RWPE2 (cell line): ENCODE results near the gene BCL11B.

Experiments used
- ATAC-seq: fragments of 200-7000 bp; cut with Tn5 transposase; 3 replicates; pipeline ENCODE4 v1.9.1; 2021; ENCODE audit warnings: low read depth
- DNase-seq: peaks from one replicate; pipeline ENCODE4 v3.0.0-alpha.2; 2020; ENCODE audit warnings: low spot score
- H3K27ac ChIP-seq: fragments of 450-650 bp; 2 replicates; pipeline ENCODE4 v1.5.1; 2017; ENCODE audit warnings: mild to moderate bottlenecking; ENCODE audit not compliant: poor library complexity, severe bottlenecking
- H3K27me3 ChIP-seq: fragments of 250-450 bp; sonication (Bioruptor Pico); 2 replicates; pipeline ENCODE4 v1.5.1; 2021; ENCODE audit warnings: mild to moderate bottlenecking, moderate library complexity; ENCODE audit not compliant: insufficient read depth, poor library complexity, severe bottlenecking
- H3K36me3 ChIP-seq: fragments of 250-450 bp; sonication (Bioruptor Pico); 2 replicates; pipeline ENCODE4 v1.5.1; 2020; ENCODE audit warnings: low read depth, mild to moderate bottlenecking, moderate library complexity
- H3K4me1 ChIP-seq: fragments of 250-450 bp; sonication (Bioruptor Pico); 2 replicates; pipeline ENCODE4 v1.5.1; 2021; ENCODE audit warnings: mild to moderate bottlenecking, moderate library complexity; ENCODE audit not compliant: insufficient read depth, poor library complexity, severe bottlenecking
- H3K4me3 ChIP-seq: fragments of 250-450 bp; sonication (Bioruptor Pico); 2 replicates; pipeline ENCODE4 v1.5.1; 2021; ENCODE audit warnings: mild to moderate bottlenecking, moderate library complexity; ENCODE audit not compliant: severe bottlenecking
- H3K9me3 ChIP-seq: fragments of 250-450 bp; sonication (Bioruptor Pico); 2 replicates; pipeline ENCODE4 v1.5.1; 2021; ENCODE audit warnings: mild to moderate bottlenecking, moderate library complexity; ENCODE audit not compliant: severe bottlenecking
- TF ChIP-seq, protein P1 (sequence below): fragments of 450-650 bp; IDR thresholded peaks from one replicate; pipeline ENCODE4 v1.5.1; 2017; ENCODE audit warnings: mild to moderate bottlenecking, moderate library complexity; ENCODE audit not compliant: poor library complexity, severe bottlenecking

The BCL11B gene

DNA sequence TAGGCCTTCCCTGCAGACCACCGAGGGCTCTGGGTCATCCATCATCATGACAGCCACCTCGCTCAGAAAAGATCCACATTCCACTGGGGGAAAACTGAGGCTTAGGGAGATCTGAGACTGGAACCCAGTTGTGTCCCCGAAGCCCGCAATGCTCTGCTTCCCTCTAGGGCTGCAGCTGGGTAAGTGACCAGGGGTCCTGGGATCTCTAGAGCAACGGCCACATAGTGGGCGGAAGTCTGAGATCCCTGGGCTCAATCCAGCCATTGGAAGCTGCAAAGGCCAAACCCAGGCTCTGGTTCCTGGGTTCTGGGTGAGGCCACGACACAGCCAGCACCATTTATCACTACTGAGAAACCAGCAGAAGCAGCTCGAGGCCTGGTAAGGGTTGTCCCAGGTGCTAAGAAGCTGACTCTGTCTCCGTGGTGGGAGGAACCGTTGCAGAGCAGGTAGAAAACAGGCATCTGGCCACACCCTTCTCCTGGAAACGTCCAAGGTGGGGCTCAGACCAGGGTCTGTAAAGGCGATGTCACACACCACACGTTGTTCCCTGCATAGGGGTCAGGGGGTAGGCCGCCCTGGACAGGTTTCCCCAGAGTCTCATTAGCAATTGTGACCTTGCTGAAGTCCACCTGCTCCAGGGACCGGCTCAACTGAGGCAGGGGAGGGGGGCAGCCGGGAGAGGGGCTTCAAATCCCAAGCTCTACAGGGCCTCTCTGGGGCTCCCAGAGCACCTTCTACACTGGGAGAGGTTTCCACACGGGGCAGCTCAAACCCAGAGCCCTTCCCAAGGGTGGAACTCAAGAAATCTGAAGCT lies 38.6 kb downstream of the BCL11B start:
- no peaks in the 10 kb centered on the region for H3K4me1 ChIP-seq
- peak; percentile 43 for DNase-seq
- H3K27ac ChIP-seq = no peak overlapping the region
- H3K9me3 ChIP-seq = peaks cover 2% of the 10 kb centered on the region
- H3K27me3 ChIP-seq = no peaks in the 10 kb centered on the region
- TF ChIP-seq, protein P1, sequence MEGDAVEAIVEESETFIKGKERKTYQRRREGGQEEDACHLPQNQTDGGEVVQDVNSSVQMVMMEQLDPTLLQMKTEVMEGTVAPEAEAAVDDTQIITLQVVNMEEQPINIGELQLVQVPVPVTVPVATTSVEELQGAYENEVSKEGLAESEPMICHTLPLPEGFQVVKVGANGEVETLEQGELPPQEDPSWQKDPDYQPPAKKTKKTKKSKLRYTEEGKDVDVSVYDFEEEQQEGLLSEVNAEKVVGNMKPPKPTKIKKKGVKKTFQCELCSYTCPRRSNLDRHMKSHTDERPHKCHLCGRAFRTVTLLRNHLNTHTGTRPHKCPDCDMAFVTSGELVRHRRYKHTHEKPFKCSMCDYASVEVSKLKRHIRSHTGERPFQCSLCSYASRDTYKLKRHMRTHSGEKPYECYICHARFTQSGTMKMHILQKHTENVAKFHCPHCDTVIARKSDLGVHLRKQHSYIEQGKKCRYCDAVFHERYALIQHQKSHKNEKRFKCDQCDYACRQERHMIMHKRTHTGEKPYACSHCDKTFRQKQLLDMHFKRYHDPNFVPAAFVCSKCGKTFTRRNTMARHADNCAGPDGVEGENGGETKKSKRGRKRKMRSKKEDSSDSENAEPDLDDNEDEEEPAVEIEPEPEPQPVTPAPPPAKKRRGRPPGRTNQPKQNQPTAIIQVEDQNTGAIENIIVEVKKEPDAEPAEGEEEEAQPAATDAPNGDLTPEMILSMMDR = no peak
- H3K4me3 ChIP-seq = no peak overlapping the region
- ATAC-seq = no peak
- H3K36me3 ChIP-seq = no peaks in the 10 kb centered on the region

DNA sequence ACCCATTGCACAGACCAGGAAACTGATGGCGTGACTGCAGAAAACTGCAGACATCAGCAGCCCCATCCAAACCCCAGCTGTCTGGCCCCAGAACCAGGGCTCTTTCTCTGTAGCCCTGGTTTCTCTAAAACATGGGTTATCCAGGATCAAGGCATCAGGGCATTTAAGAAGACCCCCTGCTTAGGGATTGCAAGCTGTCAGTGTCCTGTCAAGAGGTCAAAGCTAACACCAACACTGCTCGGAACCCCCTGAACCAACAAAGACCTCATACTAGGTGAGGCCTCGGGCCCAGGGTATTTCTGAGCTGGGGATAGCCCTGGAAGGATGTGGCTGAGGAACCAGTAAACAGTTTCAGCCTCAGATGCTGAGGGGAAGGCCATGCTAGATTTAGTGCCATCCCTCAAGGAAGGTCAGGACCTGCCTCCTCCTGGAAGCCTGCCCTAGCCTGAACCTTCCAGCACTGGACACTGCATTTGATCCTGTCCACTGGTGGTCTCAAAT lies 39.2 kb downstream of the BCL11B start:
- peaks cover 2% of the 10 kb centered on the region for H3K9me3 ChIP-seq
- H3K27ac ChIP-seq = no peak overlapping the region
- no peaks in the 10 kb centered on the region for H3K4me1 ChIP-seq
- TF ChIP-seq, protein P1 = no peak
- no peaks in the 10 kb centered on the region for H3K27me3 ChIP-seq
- no peaks in the 10 kb centered on the region for H3K36me3 ChIP-seq
- no peak overlapping the region for H3K4me3 ChIP-seq
- DNase-seq = no peak
- no peak for ATAC-seq

DNA sequence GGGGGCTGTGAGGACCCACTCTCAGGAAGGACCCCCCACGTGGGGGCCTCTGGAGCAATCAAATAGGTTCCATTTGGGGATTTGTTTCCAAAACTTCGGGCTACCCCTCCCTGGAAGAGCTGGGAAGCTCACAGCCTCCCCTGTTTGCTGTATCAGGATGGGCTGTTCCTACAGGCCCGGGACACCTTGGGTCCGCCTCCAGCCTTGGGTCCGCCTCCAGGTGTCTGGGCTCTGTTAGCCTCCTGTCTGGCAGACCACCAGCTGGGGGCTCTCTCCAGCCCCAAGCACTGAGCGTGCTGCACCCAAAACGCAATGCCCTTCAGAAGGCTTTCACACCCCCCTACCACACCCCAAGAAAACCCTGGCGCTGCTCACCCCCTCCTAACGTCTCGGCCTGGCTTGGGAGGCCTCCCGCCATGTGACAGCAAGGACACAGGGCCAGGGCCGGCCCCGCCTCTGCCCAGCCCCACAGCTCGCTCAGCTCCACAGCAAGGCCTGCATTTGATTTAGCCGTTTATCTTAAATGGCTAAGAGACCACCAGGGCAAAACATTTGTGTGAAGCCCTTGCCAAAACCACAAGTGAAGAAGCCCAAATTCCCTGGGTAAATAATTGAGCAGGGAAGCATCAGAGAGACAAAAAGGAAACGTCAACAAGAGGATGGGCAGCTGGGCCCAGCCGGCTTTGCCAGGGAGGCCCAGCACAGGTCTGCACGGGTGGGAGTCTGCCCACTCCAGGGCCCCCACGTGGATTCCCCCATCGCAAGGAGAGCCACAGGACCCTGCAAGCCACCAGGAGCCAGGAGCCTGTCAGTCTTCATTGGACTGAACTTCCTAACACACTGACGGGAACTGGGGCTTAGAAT lies 39.9 kb downstream of the BCL11B start:
- H3K27me3 ChIP-seq = no peaks in the 10 kb centered on the region
- peak; percentile 63 for DNase-seq
- TF ChIP-seq, protein P1 = no peak
- no peak overlapping the region for H3K27ac ChIP-seq
- ATAC-seq = peak; percentile 52; the same call in 1 of the 3 replicates
- peaks cover 2% of the 10 kb centered on the region for H3K9me3 ChIP-seq
- no peak overlapping the region for H3K4me3 ChIP-seq
- no peaks in the 10 kb centered on the region for H3K4me1 ChIP-seq
- no peaks in the 10 kb centered on the region for H3K36me3 ChIP-seq

DNA sequence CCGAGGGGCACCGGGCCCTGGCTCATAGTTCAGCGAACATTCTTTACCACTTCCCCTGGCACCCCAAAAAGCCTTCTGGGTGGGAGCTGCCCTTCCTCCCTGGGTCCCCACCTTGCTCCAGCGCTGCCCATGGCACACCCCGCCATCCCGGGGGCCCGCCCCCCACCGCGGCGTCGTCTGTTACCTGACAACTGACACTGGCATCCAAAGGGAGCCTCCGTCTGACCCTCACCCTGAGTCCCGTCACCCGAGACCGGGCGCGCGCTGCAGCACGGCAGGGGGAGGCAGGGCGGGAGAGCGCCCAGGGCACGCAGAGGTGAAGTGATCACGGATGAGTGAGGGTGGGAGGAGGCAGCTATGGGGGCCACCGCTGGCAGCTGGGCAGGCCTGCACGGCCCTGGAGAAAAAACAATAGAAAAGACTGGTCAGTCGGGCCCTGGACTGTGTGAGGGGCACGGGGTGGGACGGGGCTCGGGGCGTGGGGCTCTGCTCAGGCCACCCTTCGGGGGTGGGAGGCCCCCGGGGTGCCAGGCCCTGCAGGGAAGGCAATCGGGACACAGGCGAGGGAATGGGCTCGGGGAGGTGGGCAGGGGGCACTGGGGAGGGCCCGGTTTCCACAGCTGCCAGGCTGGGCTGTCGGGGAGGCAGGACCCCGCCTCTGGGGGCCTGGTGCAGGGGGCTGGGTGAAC lies 40.7 kb downstream of the BCL11B start:
- Histone ChIP-seq H3K9me3 (peaks cover 2% of the 10 kb centered on the region), H3K36me3 (no peaks in the 10 kb centered on the region), H3K27ac (no peak overlapping the region), H3K4me3 (no peak overlapping the region), H3K27me3 (no peaks in the 10 kb centered on the region), H3K4me1 (no peaks in the 10 kb centered on the region)
- DNase-seq (peak; percentile 74), ATAC-seq (no peak)
- TF ChIP-seq, protein P1 = no peak
